HG02763 (cell line): Measurements from ENCODE around the gene TJP1.
A peak's percentile ranks its signal among the peaks of the same experiment; 100 is the strongest.
"Not testable (repeated sequence)": the region's sequence is repeated elsewhere in the genome, so short reads cannot be mapped to it uniquely, and the experiment has no call there.

Source experiments
- ATAC-seq: cut with Tn5 transposase; IDR thresholded peaks from one replicate; pipeline ENCODE4 v1.9.1; 2021; ENCODE audit warnings: mild to moderate bottlenecking, moderate library complexity; ENCODE audit not compliant: unreplicated experiment

TJP1 gene

DNA sequence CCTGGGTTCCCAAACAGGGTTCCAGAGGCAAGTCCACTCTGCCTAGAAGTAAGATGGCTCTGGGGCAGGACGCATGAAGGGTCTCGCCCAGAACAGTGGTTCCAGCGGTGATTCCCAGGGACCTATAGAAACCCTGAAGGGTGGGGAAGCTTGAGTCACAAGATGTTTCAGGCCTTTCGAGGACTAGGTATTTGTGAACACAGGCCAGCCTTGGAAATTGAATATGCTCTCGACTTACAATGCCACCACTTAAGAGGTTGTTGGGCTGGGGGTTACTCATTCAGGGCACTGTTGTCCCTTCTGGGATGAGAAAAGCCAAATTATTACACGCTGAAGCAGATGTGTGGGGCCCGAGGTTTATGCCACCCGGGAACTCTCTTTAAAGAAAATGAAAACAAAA, 152.0 kb downstream of the TJP1 start:
- ATAC-seq, result no peak

DNA sequence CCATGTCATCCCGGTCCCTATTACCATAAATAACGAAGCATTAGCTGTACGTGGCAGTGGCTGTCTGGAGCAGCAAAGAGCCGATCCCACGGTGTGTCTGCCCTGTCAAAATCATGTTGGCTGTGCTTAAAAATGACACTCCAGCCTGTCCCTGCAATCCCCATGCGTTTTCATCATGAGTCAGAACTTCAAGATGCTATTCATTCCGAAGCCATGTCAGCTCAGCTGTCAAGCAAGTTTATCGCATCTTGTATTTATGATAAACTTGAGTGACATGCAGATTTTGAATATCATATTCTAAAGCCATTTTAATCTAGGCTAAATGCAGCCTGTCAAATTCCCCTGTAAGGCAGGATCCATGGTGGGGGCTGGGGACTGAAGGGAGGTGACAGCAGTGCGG, 152.4 kb downstream of the TJP1 start:
- no peak for ATAC-seq

DNA sequence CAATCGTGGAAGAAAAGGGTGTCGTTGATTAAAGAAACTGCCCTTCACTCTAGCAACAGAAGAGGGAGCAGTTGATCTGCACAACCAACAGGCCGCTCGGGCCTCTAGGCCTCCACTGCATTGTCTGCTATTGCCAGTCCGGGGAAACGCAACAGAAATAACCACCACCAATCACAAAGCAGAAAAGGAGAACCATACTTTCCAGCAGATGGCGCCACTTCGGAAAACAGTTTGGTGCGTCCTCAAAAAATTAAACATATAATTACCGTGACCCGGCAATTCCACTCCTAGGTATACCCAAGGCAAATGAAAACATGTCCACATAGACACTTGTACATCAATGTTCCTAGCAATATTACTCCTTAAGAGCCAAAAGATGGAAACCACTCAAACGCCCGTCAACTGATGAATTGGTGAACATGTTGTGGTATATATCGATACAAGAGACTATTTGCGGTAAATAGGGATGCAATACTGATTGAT, 154.1 kb downstream of the TJP1 start:
- ATAC-seq, result peak; percentile 45

DNA sequence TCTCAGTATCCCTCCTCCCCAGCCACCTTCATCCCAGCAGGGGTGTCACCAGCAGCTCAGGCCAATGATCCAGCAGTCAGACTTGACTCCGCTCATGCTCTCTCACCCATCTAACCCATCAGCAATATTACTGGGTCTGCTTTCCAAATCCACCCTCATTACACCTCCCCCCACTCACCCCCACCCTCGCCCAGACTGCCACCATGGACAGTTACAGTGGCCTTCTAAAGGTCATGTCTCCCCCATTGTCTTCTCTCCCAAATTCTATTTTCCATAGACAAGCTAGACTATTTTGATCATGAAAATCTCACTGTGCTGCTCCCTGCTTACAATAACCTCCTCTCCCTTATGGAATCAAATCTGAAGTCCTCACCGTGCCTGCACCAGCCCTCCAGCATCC, 156.0 kb downstream of the TJP1 start:
- no peak for ATAC-seq

DNA sequence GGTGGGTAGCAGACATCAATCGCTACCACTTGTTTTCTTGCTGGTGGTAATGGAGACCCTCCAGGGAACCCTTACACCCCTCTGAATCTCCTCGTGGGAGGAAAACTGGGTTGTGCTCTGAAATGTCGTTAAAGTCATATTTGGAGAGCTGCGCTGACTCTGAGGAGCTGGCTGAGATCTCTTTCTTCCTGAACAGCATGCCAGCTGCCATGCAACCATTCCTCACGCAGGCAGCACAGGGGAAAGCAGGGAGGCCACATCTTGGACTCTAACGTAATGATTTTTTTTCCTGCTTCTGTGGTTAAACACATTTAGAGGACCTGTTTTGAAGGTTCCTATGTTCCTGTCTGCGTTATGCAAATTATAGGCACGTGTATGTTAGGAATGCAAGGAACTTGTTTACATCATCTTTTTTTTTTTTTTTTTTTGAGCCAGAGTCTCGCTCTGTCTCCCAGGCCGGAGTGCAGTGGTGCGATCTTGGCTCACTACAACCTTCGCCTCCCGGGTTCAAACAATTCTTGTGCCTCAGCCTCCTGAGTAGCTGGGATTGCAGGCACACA, 156.7 kb downstream of the TJP1 start:
- ATAC-seq, result no peak

DNA sequence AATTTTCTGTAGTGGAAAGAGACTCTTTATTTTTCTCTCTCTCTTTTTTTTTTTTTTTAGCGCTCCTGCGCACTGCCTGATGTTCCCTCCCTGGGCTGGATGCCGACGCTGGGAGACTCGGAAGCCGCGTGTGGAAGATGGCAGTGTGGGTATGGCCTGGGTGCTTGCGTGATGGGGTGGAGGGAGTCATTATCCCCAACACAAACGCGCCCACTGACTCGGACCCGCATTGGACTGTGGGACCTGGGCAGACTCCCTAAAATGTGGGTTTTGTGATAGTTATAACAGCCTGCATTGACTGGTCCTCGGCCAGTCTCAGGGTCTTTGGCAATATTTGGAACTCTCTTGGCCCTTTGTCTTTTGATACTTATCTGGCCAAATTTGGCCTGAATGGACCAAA, 157.9 kb downstream of the TJP1 start:
- no peak for ATAC-seq

DNA sequence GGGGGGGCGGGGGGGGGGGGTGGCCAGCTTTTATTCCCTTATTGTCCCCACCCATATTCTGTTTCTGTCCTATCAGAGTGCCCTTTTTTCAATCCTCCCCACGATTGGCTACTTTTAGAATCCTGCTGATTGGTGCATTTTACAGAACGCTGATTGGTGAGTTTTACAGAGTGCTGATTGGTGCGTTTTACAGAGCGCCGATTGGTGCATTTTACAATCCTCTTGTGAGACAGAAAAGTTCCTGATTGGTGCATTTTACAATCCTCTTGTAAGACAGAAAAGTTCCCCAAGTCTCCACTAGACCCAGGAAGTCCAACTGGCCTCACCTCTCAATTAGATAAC, 164.8 kb downstream of the TJP1 start:
- ATAC-seq, result not testable (repeated sequence)

DNA sequence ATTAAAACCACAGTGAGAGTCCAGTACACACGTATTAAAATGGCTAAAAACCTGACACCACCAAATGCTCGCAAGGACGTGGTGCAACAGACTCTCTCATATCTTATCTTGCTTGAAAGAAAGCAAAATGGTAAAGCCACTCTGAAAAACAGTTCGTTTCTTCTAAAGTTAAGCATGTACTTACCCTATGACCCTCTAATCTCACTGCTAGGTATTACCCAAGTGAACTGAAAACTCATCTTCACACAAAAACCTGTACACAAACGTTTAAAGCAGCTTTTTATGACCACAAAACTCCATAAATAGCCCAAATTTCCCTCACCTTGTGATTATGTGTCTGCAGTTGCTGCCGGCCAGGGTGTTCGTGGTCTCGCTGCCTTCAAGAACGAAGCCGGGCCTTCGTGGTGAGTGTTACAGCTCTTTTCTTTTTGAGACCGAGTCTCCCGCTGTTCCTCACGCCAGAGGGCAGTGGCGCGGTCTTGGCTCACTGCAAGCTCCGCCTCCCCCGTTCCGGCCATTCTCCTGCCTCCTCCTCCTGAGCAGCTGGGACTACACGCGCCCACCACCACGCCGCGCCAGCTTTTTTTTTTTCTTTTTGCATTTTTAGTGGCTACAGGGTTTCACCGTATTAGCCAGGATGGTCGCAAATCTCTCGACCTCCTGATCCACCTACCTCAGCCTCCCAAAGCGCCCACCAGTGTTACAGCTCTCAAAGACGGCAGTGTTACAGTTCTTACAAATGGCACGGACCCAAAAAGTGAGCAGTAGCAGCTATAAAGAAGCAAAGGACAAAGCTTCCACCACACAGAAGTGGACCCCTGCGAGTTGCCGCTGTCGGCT, 165.4 kb downstream of the TJP1 start:
- ATAC-seq, result no peak

DNA sequence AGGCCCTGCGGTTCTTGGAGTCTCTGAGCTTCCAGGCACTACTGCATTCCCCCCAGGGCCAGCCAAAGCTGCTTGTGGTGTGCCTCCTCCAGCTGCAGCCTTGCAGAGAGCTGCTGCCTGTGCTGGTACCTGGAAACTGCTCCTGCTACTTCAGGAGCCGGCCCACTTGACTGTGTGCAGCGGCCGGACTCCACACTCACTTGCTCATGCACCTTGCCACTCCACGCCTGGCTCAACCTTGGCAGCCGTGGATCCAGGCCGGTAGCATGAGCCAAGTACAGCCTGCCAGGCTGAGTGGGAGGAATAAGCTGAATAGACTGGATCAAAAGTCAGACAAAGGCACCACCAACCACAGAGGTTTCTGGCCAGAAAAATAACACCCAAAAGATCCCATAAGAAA, 169.7 kb downstream of the TJP1 start:
- ATAC-seq, result no peak

DNA sequence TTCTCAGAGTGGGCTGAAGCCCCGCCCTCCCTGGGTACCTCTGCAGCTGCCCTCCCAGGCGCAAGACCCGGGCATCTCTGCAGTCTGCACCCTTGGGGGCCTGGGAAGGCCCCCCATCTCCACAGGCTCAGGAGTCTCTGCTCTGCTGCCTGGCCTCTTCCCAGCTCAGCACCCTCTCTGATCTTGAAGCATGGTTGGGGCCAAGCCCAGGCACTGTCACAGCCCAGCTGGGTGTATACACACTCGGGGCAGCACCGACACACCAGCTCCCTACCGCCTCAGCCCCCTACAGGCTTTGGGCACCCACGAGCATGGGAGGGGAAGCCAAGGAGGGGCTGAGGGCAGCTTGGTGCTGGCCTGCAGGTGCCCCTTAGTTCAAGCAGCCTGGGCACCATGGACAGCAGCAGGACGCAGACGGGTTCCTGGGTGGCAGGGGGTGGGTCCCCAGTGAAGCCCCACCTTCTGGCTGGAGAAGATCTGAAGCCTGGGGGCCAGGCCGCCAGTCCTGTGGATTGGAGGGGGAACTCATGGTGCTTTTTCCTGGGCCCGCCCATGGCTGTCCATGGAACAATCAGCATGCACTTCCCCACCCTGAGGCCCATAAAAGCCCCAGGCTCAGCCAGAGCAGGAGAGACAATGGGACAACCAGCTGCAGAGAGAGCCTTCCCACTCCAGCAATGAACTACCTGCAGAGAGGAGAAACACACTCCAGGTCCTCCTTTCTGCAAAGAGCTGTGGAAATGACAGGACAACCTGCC, 170.6 kb downstream of the TJP1 start:
- ATAC-seq, result no peak
